ENCODE data around the gene ADGRB3. TPM values are rescaled to one million over a fixed set of nuclear protein-coding genes. Genes with fewer than 3 reads are reported as not detected.

ADGRB3 gene
- polyA plus RNA-seq, 1 experiment: 0.12 TPM

GRCh38 chr6:68760941-68761676, 126.0 kb downstream of the ADGRB3 start:
- DNase-seq (ENCODE audit: low read depth): no peak
- ChIA-PET POLR2A (no interaction called here), CTCF (no interaction called here)
- Histone ChIP-seq H3K36me3 (ENCODE audit: control insufficient read depth, insufficient read depth, low read length) (no peaks in the 10 kb centered on the region), H3K4me3 (ENCODE audit: low read depth, low read length) (no peak overlapping the region), H3K27me3 (ENCODE audit: control insufficient read depth, insufficient read depth, low read length) (no peaks in the 10 kb centered on the region)
- no peak for TF ChIP-seq CTCF (IDR thresholded peaks at IDR 0.05; ENCODE audit: insufficient read depth, low read depth, low read length)

- H3K4me3 ChIP-seq (ENCODE audit: low read depth, low read length): no peak overlapping the region
- H3K27me3 ChIP-seq (ENCODE audit: control insufficient read depth, insufficient read depth, low read length): no peaks in the 10 kb centered on the region
- POLR2A ChIA-PET: no interaction called here
- TF ChIP-seq CTCF (IDR thresholded peaks at IDR 0.05; ENCODE audit: insufficient read depth, low read depth, low read length): no peak
- no peaks in the 10 kb centered on the region for H3K36me3 ChIP-seq (ENCODE audit: control insufficient read depth, insufficient read depth, low read length)
- CTCF ChIA-PET: no interaction called here
- no peak for DNase-seq (ENCODE audit: low read depth)
Observed at GRCh38 chr6:68761985-68762384, 126.9 kb downstream of the ADGRB3 start.

- no peak for DNase-seq (ENCODE audit: low read depth)
- Histone ChIP-seq H3K36me3 (ENCODE audit: control insufficient read depth, insufficient read depth, low read length) (no peaks in the 10 kb centered on the region), H3K27me3 (ENCODE audit: control insufficient read depth, insufficient read depth, low read length) (no peaks in the 10 kb centered on the region), H3K4me3 (ENCODE audit: low read depth, low read length) (no peak overlapping the region)
- ChIA-PET CTCF (no interaction called here), POLR2A (no interaction called here)
- TF ChIP-seq CTCF (IDR thresholded peaks at IDR 0.05; ENCODE audit: insufficient read depth, low read depth, low read length): no peak
Observed at GRCh38 chr6:68771426-68771825, 136.3 kb downstream of the ADGRB3 start.

DNA sequence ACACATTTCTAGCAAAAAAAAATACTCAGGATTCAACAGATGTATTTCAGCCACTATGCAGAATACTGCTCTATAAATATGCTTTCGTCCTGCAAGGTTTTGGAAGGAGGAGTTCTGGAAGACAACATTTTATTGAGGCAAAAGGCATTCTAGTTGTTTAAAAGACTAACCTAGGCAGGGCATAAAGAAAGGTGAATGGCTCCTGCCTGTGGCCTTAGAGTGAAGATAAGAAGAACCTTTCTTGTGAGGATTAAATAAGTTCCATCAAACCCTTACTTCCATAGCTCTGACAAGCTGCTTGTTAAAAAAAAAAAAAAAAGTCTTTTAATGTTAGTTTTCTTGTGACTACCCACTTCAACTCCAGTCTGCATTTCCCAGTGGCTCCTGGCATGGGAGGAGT, 139.8 kb downstream of the ADGRB3 start:
- Histone ChIP-seq H3K27me3 (ENCODE audit: control insufficient read depth, insufficient read depth, low read length) (no peaks in the 10 kb centered on the region), H3K36me3 (ENCODE audit: control insufficient read depth, insufficient read depth, low read length) (no peaks in the 10 kb centered on the region), H3K4me3 (ENCODE audit: low read depth, low read length) (no peak overlapping the region)
- TF ChIP-seq CTCF (IDR thresholded peaks at IDR 0.05; ENCODE audit: insufficient read depth, low read depth, low read length): no peak
- CTCF ChIA-PET: no interaction called here
- no peak for DNase-seq (ENCODE audit: low read depth)
- POLR2A ChIA-PET: no interaction called here

DNA sequence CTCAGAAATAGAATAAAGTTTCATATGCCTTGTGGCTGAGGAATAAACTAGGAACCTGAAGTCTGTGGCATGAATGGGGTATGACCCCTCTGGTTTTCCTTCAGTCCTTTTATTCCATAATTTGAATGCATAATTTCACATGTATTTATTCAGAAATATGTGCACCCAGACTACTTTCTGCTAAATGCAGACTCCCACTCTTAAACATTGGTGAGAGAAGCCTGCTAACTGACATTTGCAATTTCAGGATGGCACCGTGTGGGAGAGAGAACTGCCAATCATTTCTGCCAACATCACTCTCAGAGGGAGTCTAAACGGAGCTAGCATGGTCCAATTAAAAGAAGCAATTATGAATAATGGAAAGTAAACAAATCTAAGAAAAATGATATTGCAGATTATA, 141.3 kb downstream of the ADGRB3 start:
- no peak for DNase-seq (ENCODE audit: low read depth)
- no peak for TF ChIP-seq CTCF (IDR thresholded peaks at IDR 0.05; ENCODE audit: insufficient read depth, low read depth, low read length)
- ChIA-PET POLR2A (no interaction called here), CTCF (no interaction called here)
- no peaks in the 10 kb centered on the region for H3K27me3 ChIP-seq (ENCODE audit: control insufficient read depth, insufficient read depth, low read length)
- no peaks in the 10 kb centered on the region for H3K36me3 ChIP-seq (ENCODE audit: control insufficient read depth, insufficient read depth, low read length)
- no peak overlapping the region for H3K4me3 ChIP-seq (ENCODE audit: low read depth, low read length)
